Measurements from ENCODE around the gene WDR5.

DNA sequence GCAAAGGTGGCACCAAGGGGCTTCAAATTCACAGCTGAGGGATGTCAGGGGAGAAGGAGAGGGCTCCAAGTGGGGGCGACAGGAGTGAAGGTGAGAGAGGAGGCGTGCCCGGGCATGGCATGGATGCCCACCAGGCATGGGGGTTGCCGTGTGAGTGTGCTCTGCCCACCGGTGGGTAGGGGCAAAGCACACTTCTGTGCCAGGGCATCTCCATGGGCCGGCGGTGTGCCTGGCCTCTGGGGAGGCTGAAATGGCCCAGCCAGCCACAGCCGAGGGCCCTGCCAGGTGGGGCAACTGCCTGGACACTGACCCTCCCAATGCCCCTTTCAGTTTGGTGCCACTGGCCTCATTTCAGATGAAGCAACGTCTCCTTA lies 42.5 kb downstream of the WDR5 start:
- TF ChIP-seq, protein P1, sequence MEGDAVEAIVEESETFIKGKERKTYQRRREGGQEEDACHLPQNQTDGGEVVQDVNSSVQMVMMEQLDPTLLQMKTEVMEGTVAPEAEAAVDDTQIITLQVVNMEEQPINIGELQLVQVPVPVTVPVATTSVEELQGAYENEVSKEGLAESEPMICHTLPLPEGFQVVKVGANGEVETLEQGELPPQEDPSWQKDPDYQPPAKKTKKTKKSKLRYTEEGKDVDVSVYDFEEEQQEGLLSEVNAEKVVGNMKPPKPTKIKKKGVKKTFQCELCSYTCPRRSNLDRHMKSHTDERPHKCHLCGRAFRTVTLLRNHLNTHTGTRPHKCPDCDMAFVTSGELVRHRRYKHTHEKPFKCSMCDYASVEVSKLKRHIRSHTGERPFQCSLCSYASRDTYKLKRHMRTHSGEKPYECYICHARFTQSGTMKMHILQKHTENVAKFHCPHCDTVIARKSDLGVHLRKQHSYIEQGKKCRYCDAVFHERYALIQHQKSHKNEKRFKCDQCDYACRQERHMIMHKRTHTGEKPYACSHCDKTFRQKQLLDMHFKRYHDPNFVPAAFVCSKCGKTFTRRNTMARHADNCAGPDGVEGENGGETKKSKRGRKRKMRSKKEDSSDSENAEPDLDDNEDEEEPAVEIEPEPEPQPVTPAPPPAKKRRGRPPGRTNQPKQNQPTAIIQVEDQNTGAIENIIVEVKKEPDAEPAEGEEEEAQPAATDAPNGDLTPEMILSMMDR (IDR thresholded peaks at IDR 0.05): no peak
- TF ChIP-seq EP300 (IDR thresholded peaks at IDR 0.05): no peak
